ENCODE measurements around the gene ID2. TPM values are rescaled to one million over a fixed set of nuclear protein-coding genes. Genes with fewer than 3 reads are reported as not detected.

Gene ID2
- total RNA-seq, 1 experiment from 2014 or later, result 90.9 TPM

DNA sequence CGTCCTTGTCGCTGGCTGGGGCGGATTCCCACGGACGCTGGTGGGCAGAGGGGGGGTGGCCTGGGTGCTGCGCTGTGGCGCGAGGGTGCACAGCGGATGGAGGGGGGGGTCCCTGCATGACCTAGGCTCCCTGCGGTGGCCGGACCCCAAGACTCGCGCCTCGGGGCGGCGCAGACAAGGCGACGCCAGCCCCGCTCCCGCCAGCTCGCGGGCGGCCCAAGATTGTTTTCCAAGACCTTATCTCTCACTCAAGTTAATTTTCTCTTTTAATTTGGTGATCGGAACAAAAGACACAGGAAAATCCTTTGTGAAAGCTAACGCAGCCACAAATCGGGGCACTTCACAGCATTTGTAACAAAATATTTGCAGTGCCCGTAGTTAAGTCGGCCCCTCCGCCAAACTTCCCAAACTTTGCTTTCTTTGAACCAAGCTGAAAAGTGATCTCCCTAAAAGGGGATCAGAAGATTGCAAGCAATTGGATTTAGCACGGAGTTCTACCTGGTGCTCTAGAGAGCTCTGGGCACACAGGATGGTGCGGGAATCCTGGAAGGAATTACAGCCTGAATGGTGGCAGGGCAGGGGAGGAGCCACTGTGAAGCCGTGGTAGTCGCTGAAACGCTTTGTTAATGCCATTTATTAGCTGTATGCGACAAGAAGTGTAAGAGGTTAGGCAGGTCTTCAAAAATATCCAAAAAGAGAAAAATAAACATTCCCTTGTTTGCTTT is 4.8 kb upstream of the ID2 start:
- peak in 1 of 2 experiments; percentile 38 for DNase-seq
- peak overlapping the region; percentile 60 for H3K4me3 ChIP-seq (ENCODE audit: low read depth, low read length)
- POLR2A ChIA-PET, result interaction anchor here (0.7 to 1.1 kb wide), 2 partner anchors 43 to 138 kb away, joined by 4 to 5 read pairs; no protein-coding TSS in a partner anchor
- intact Hi-C loops (cut with micrococcal nuclease; ENCODE audit: unreplicated experiment), result loop anchor here (2.0 kb wide), 1 partner anchor 16 kb away; no protein-coding TSS in a partner anchor
- H3K27me3 ChIP-seq (replicated peaks; ENCODE audit: control insufficient read depth, insufficient read depth, low read length), result no peaks in the 10 kb centered on the region
- Mint-ChIP-seq H3K4me1 (ENCODE audit: low read depth, unreplicated experiment) (peaks cover 6% of the 10 kb centered on the region), H3K27ac (ENCODE audit: unreplicated experiment) (peak overlapping the region; percentile 85), H3K9me3 (ENCODE audit: unreplicated experiment) (peaks cover 16% of the 10 kb centered on the region), H3K27me3 (ENCODE audit: insufficient read depth, unreplicated experiment) (no peaks in the 10 kb centered on the region), H3K36me3 (ENCODE audit: insufficient read depth, unreplicated experiment) (peaks cover 38% of the 10 kb centered on the region), H3K4me3 (ENCODE audit: unreplicated experiment) (peak overlapping the region; percentile 81)
- peaks cover 10% of the 10 kb centered on the region for H3K9me3 ChIP-seq
- CTCF ChIA-PET, result interaction anchor here (0.7 to 1.9 kb wide), 2 partner anchors 52 to 151 kb away, joined by 4 to 5 read pairs; no protein-coding TSS in a partner anchor
- TF ChIP-seq CTCF (IDR thresholded peaks at IDR 0.05; ENCODE audit: insufficient read depth in 1 of 2, low read depth in 1 of 2, low read length in 1 of 2, severe bottlenecking in 1 of 2, unreplicated experiment in 1 of 2), result no peak
- no peaks in the 10 kb centered on the region for H3K36me3 ChIP-seq (ENCODE audit: control insufficient read depth, insufficient read depth, low read length)
- H3K4me1 ChIP-seq, result peaks cover 20% of the 10 kb centered on the region; the same call in 1 of the 2 replicates
- BruUV-seq (replicated peaks), result no TSS peak

GRCh38 chr2:8677646-8678592 is 3.9 kb upstream of the ID2 start:
- intact Hi-C loops (cut with micrococcal nuclease; ENCODE audit: unreplicated experiment), result loop anchor here (2.0 kb wide), 1 partner anchor 17 kb away; no protein-coding TSS in a partner anchor
- H3K4me3 ChIP-seq (ENCODE audit: low read depth, low read length), result peak overlapping the region; percentile 60
- TF ChIP-seq CTCF (IDR thresholded peaks at IDR 0.05; ENCODE audit: insufficient read depth in 1 of 2, low read depth in 1 of 2, low read length in 1 of 2, severe bottlenecking in 1 of 2, unreplicated experiment in 1 of 2), result no peak
- H3K27ac Mint-ChIP-seq (ENCODE audit: unreplicated experiment), result peak overlapping the region; percentile 85
- H3K4me1 ChIP-seq, result peaks cover 20% of the 10 kb centered on the region; the same call in 1 of the 2 replicates
- no peaks in the 10 kb centered on the region for H3K36me3 ChIP-seq (ENCODE audit: control insufficient read depth, insufficient read depth, low read length)
- ChIA-PET CTCF (interaction anchor here (0.6 to 1.9 kb wide), 4 partner anchors 39 to 152 kb away, joined by 3 to 5 read pairs (median 4); no protein-coding TSS in a partner anchor), POLR2A (interaction anchor here (0.7 to 1.1 kb wide), 2 partner anchors 44 to 139 kb away, joined by 4 to 5 read pairs; no protein-coding TSS in a partner anchor)
- H3K27me3 ChIP-seq (replicated peaks; ENCODE audit: control insufficient read depth, insufficient read depth, low read length), result no peaks in the 10 kb centered on the region
- H3K4me3 Mint-ChIP-seq (ENCODE audit: unreplicated experiment), result peak overlapping the region; percentile 81
- peaks cover 16% of the 10 kb centered on the region for H3K9me3 Mint-ChIP-seq (ENCODE audit: unreplicated experiment)
- peaks cover 47% of the 10 kb centered on the region for H3K36me3 Mint-ChIP-seq (ENCODE audit: insufficient read depth, unreplicated experiment)
- DNase-seq, result peak; percentile 73 to 75
- H3K9me3 ChIP-seq, result peaks cover 10% of the 10 kb centered on the region
- TSS peak; percentile 17 for BruUV-seq (replicated peaks)
- H3K27me3 Mint-ChIP-seq (ENCODE audit: insufficient read depth, unreplicated experiment), result no peaks in the 10 kb centered on the region
- peaks cover 6% of the 10 kb centered on the region for H3K4me1 Mint-ChIP-seq (ENCODE audit: low read depth, unreplicated experiment)

Data from Caco-2 (cell line).